DOHH2 (cell line): Measurements from ENCODE around the gene SSUH2.

Source experiments
- EZH2phosphoT487 ChIP-seq: fragments of 200-600 bp; sonication (generic); IDR thresholded peaks from 2 replicates; pipeline ENCODE4 v1.6.1; 2017; ENCODE audit warnings: borderline replicate concordance, mild to moderate bottlenecking, antibody characterized with exemption, low read length, moderate library complexity, mixed read lengths
- TF ChIP-seq, protein P1 (sequence below): fragments of 200-600 bp; sonication (generic); IDR thresholded peaks from one replicate; pipeline ENCODE4 v1.5.1; 2014; ENCODE audit warnings: antibody characterized with exemption, mild to moderate bottlenecking, low read depth, low read length; ENCODE audit not compliant: poor library complexity, severe bottlenecking

- TF ChIP-seq, protein P1, sequence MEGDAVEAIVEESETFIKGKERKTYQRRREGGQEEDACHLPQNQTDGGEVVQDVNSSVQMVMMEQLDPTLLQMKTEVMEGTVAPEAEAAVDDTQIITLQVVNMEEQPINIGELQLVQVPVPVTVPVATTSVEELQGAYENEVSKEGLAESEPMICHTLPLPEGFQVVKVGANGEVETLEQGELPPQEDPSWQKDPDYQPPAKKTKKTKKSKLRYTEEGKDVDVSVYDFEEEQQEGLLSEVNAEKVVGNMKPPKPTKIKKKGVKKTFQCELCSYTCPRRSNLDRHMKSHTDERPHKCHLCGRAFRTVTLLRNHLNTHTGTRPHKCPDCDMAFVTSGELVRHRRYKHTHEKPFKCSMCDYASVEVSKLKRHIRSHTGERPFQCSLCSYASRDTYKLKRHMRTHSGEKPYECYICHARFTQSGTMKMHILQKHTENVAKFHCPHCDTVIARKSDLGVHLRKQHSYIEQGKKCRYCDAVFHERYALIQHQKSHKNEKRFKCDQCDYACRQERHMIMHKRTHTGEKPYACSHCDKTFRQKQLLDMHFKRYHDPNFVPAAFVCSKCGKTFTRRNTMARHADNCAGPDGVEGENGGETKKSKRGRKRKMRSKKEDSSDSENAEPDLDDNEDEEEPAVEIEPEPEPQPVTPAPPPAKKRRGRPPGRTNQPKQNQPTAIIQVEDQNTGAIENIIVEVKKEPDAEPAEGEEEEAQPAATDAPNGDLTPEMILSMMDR: no peak
- no peak for TF ChIP-seq EZH2phosphoT487
Observed at GRCh38 chr3:8642001-8642400, 2.6 kb downstream of the SSUH2 start.
